Measurements from ENCODE around the gene SEH1L. TPM values are rescaled to one million over a fixed set of nuclear protein-coding genes. Genes with fewer than 3 reads are reported as not detected.
A peak's percentile ranks its signal among the peaks of the same experiment; 100 is the strongest.

Gene SEH1L
- total and polyA plus RNA-seq, 10 of the 15 experiments (the other 5 are each of a cell fraction or from before 2014, with no cell fraction given), result 27.5 to 109 (median 52.8) TPM

- TF ChIP-seq, protein P1, sequence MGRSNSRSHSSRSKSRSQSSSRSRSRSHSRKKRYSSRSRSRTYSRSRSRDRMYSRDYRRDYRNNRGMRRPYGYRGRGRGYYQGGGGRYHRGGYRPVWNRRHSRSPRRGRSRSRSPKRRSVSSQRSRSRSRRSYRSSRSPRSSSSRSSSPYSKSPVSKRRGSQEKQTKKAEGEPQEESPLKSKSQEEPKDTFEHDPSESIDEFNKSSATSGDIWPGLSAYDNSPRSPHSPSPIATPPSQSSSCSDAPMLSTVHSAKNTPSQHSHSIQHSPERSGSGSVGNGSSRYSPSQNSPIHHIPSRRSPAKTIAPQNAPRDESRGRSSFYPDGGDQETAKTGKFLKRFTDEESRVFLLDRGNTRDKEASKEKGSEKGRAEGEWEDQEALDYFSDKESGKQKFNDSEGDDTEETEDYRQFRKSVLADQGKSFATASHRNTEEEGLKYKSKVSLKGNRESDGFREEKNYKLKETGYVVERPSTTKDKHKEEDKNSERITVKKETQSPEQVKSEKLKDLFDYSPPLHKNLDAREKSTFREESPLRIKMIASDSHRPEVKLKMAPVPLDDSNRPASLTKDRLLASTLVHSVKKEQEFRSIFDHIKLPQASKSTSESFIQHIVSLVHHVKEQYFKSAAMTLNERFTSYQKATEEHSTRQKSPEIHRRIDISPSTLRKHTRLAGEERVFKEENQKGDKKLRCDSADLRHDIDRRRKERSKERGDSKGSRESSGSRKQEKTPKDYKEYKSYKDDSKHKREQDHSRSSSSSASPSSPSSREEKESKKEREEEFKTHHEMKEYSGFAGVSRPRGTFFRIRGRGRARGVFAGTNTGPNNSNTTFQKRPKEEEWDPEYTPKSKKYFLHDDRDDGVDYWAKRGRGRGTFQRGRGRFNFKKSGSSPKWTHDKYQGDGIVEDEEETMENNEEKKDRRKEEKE (IDR thresholded peaks at IDR 0.05), result no peak
- TF ChIP-seq TCF12 (IDR thresholded peaks at IDR 0.05; ENCODE audit: low read depth, low read length), result no peak
- TF ChIP-seq CREM (IDR thresholded peaks at IDR 0.05; ENCODE audit: low read depth), result no peak
- no peak for TF ChIP-seq NRF1 (conservative IDR thresholded peaks at IDR 0.05; ENCODE audit: low read depth, low read length)
- no peak for TF ChIP-seq HDAC2 (IDR thresholded peaks at IDR 0.05)
- no peak for TF ChIP-seq RCOR1 (conservative IDR thresholded peaks at IDR 0.05; ENCODE audit: low read depth, low read length)
- no peak for TF ChIP-seq ASH2L (IDR thresholded peaks at IDR 0.05; ENCODE audit: borderline replicate concordance, low read depth)
- 0 out of 2 replicates have a peak, but pooled peaks have one; percentile 44 for TF ChIP-seq NR2F1 (conservative IDR thresholded peaks at IDR 0.05)
- no peak for TF ChIP-seq RAD21 (IDR thresholded peaks at IDR 0.05; ENCODE audit: insufficient read depth, low read depth, low read length)
- TF ChIP-seq PAX5 (IDR thresholded peaks at IDR 0.05; ENCODE audit: borderline replicate concordance, low read depth, low read length), result no peak
- TF ChIP-seq HDGF (IDR thresholded peaks at IDR 0.05), result peak; percentile 88
- TF ChIP-seq SPI1 (IDR thresholded peaks at IDR 0.05; ENCODE audit: borderline replicate concordance, insufficient read depth, low read depth, low read length), result no peak
- TF ChIP-seq RAD51 (IDR thresholded peaks at IDR 0.05), result peak; percentile 52; the same call in 1 of the 2 replicates
Measured at GRCh38 chr18:12995952-12996477, 48.2 kb downstream of the SEH1L start (continued).
